Measurements from ENCODE around the gene IRX4.

IRX4 gene

DNA sequence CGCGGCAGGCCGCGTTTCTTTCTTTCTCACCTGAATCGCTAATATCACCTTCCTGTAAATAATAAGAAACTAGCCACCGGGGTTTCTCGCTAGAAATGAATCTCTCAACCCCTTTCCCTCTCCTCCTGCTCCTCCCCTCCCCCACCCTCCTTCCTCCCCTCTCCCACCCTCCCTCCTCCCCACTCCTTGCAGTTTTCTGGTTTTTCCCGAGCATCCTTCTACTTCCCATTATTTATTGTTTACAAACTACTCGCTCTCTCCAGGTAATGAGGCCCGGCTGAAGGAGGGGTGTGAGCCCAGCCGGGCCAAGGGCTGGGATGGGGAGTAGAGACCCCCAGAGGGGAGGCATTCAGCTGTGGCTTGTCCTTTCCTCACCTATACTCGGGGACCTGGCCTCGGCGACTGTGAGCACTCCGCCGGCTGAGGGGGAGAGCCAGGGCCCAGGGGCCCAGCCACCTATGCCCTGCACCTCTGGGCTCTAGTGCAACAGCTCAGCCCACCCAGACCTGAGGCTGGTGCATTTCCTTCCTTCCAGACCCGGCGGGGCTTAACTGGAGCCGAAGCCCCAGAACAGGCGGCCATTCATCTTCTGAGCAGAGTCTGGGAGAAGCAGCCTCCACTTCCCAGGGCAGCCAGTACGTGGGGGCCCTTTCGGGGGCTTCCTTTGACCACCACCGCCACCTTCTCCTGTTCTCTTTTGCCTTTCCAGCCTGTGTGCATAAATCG is 2.1 kb upstream of the IRX4 start (continued):
- TF ChIP-seq, protein P1, sequence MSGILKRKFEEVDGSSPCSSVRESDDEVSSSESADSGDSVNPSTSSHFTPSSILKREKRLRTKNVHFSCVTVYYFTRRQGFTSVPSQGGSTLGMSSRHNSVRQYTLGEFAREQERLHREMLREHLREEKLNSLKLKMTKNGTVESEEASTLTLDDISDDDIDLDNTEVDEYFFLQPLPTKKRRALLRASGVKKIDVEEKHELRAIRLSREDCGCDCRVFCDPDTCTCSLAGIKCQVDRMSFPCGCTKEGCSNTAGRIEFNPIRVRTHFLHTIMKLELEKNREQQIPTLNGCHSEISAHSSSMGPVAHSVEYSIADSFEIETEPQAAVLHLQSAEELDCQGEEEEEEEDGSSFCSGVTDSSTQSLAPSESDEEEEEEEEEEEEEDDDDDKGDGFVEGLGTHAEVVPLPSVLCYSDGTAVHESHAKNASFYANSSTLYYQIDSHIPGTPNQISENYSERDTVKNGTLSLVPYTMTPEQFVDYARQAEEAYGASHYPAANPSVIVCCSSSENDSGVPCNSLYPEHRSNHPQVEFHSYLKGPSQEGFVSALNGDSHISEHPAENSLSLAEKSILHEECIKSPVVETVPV (CRISPR knock-in tag; IDR thresholded peaks at IDR 0.05) = no peak
- TF ChIP-seq, protein P2, sequence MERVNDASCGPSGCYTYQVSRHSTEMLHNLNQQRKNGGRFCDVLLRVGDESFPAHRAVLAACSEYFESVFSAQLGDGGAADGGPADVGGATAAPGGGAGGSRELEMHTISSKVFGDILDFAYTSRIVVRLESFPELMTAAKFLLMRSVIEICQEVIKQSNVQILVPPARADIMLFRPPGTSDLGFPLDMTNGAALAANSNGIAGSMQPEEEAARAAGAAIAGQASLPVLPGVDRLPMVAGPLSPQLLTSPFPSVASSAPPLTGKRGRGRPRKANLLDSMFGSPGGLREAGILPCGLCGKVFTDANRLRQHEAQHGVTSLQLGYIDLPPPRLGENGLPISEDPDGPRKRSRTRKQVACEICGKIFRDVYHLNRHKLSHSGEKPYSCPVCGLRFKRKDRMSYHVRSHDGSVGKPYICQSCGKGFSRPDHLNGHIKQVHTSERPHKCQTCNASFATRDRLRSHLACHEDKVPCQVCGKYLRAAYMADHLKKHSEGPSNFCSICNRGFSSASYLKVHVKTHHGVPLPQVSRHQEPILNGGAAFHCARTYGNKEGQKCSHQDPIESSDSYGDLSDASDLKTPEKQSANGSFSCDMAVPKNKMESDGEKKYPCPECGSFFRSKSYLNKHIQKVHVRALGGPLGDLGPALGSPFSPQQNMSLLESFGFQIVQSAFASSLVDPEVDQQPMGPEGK (CRISPR knock-in tag; IDR thresholded peaks at IDR 0.05; ENCODE audit: borderline replicate concordance) = no peak

GRCh38 chr5:1883925-1884677 is 1.4 kb upstream of the IRX4 start:
- no peak for ATAC-seq
- TF ChIP-seq GLIS3 (CRISPR knock-in tag; IDR thresholded peaks at IDR 0.05) = no peak
- no peak for TF ChIP-seq ZNF565 (CRISPR knock-in tag; conservative IDR thresholded peaks at IDR 0.05; ENCODE audit: low read depth)
- no peak for TF ChIP-seq TOX (CRISPR knock-in tag; IDR thresholded peaks at IDR 0.05; ENCODE audit: borderline replicate concordance)
- TF ChIP-seq ARNTL (CRISPR knock-in tag; IDR thresholded peaks at IDR 0.05; ENCODE audit: borderline replicate concordance, low read depth) = no peak
- TF ChIP-seq, protein P1 (CRISPR knock-in tag; IDR thresholded peaks at IDR 0.05) = no peak
- no peak for TF ChIP-seq OSR1 (CRISPR knock-in tag; IDR thresholded peaks at IDR 0.05)
- no peak for TF ChIP-seq SNAI2 (CRISPR knock-in tag; IDR thresholded peaks at IDR 0.05)
- TF ChIP-seq ESRRG (CRISPR knock-in tag; IDR thresholded peaks at IDR 0.05) = no peak

GRCh38 chr5:1883120-1883924 is 597 bp upstream of the IRX4 start:
- TF ChIP-seq ZNF70 (CRISPR knock-in tag; IDR thresholded peaks at IDR 0.05) (no peak), CSDC2 (CRISPR knock-in tag; IDR thresholded peaks at IDR 0.05) (no peak), ZC3H10 (CRISPR knock-in tag; IDR thresholded peaks at IDR 0.05) (no peak), TCF4 (CRISPR knock-in tag; IDR thresholded peaks at IDR 0.05; ENCODE audit: borderline replicate concordance) (no peak), ZNF8 (CRISPR knock-in tag; IDR thresholded peaks at IDR 0.05) (no peak), ARNTL (CRISPR knock-in tag; IDR thresholded peaks at IDR 0.05; ENCODE audit: borderline replicate concordance, low read depth) (no peak), ZFP30 (CRISPR knock-in tag; IDR thresholded peaks at IDR 0.05) (no peak), ESRRG (CRISPR knock-in tag; IDR thresholded peaks at IDR 0.05) (no peak), RARB (CRISPR knock-in tag; IDR thresholded peaks at IDR 0.05) (no peak), OSR1 (CRISPR knock-in tag; IDR thresholded peaks at IDR 0.05) (no peak)
- TF ChIP-seq, protein P2 (CRISPR knock-in tag; IDR thresholded peaks at IDR 0.05; ENCODE audit: borderline replicate concordance) = no peak

DNA sequence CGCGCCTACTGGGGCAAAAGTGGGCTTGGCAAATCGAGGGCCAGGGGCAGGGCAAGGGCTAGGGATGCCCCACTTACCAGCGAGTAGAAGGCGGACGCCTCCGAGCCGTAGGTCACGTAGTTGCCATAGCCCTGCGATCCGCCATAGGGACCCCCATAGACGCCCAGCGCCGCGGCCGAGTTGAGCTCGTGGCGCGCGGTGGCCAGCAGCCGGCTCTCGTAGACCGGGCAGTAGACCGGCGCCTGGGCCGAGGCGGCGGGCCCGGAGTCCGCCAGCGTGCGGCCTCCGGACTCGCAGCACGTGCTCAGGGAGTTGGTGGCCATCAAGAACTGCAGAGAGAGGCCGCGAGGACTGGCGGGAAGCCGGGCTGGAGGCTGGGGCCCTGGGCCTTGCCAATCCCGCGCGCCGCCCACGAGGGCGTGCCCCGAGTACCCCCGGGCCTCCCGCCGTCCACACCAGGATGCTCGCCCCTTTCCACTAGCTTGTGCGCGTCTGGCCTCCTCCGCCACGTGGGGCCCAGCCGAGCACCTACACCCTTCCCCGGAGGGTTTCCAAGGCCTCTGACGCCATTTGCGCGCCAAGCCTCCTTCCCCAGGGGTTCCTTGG is 891 bp downstream of the IRX4 start:
- ATAC-seq = no peak
- TF ChIP-seq ISL1 (CRISPR knock-in tag; IDR thresholded peaks at IDR 0.05) (no peak), BACH2 (CRISPR knock-in tag; IDR thresholded peaks at IDR 0.05; ENCODE audit: borderline replicate concordance) (no peak), ZNF70 (CRISPR knock-in tag; IDR thresholded peaks at IDR 0.05) (no peak), OSR1 (CRISPR knock-in tag; IDR thresholded peaks at IDR 0.05) (no peak), ZNF8 (CRISPR knock-in tag; IDR thresholded peaks at IDR 0.05) (no peak), PPARA (CRISPR knock-in tag; IDR thresholded peaks at IDR 0.05; ENCODE audit: borderline replicate concordance) (no peak), RARB (CRISPR knock-in tag; IDR thresholded peaks at IDR 0.05) (no peak), CSDC2 (CRISPR knock-in tag; IDR thresholded peaks at IDR 0.05) (no peak), TOX (CRISPR knock-in tag; IDR thresholded peaks at IDR 0.05; ENCODE audit: borderline replicate concordance) (no peak), ESRRG (CRISPR knock-in tag; IDR thresholded peaks at IDR 0.05) (no peak), ZFP3 (CRISPR knock-in tag; IDR thresholded peaks at IDR 0.05) (no peak)
- TF ChIP-seq, protein P1 (CRISPR knock-in tag; IDR thresholded peaks at IDR 0.05) = no peak
- TF ChIP-seq, protein P2 (CRISPR knock-in tag; IDR thresholded peaks at IDR 0.05; ENCODE audit: borderline replicate concordance) = no peak

More at GRCh38 chr5:1883120-1883924, 597 bp upstream of the IRX4 start:
- peak; percentile 59 for ATAC-seq
